NCI-H2081 (cell line): Measurements from ENCODE around the gene WBP2.
"Not testable (repeated sequence)": the region's sequence is repeated elsewhere in the genome, so short reads cannot be mapped to it uniquely, and the experiment has no call there.

Experiments used
- DNase-seq, 2 experiments: peaks; one replicate each; lab custom pipeline; 2025; lab: John Stamatoyannopoulos, UW

The WBP2 gene

GRCh38 chr17:75868730-75869281, 13.7 kb upstream of the WBP2 start:
- DNase-seq = not testable (repeated sequence)

- DNase-seq = not testable (repeated sequence)
Measured at GRCh38 chr17:75865404-75866188, 10.5 kb upstream of the WBP2 start.

GRCh38 chr17:75864887-75865286, 9.8 kb upstream of the WBP2 start:
- not testable (repeated sequence) for DNase-seq

GRCh38 chr17:75864448-75864871, 9.3 kb upstream of the WBP2 start:
- peak in 1 of 2 experiments; percentile 9 for DNase-seq

GRCh38 chr17:75861927-75862317, 6.8 kb upstream of the WBP2 start:
- no peak for DNase-seq

GRCh38 chr17:75859358-75859757, 4.2 kb upstream of the WBP2 start:
- DNase-seq = not testable (repeated sequence)

GRCh38 chr17:75856062-75856756, 1.1 kb upstream of the WBP2 start:
- DNase-seq = peak in 1 of 2 experiments; percentile 71

GRCh38 chr17:75854881-75855309, 240 bp downstream of the WBP2 start:
- DNase-seq = no peak

- no peak for DNase-seq
Measured at GRCh38 chr17:75854101-75854748, 910 bp downstream of the WBP2 start.

- no peak for DNase-seq
Measured at GRCh38 chr17:75853433-75853832, 1.7 kb downstream of the WBP2 start.

- not testable (repeated sequence) for DNase-seq
Measured at GRCh38 chr17:75851693-75851991, 3.5 kb downstream of the WBP2 start.

- no peak for DNase-seq
Measured at GRCh38 chr17:75850928-75851692, 4.0 kb downstream of the WBP2 start.

- DNase-seq = no peak
Measured at GRCh38 chr17:75849724-75850123, 5.4 kb downstream of the WBP2 start.

- no peak for DNase-seq
Measured at GRCh38 chr17:75849279-75849646, 5.9 kb downstream of the WBP2 start.

- DNase-seq = peak; percentile 50 to 61
Measured at GRCh38 chr17:75848523-75849278, 6.4 kb downstream of the WBP2 start.

- DNase-seq = no peak
Measured at GRCh38 chr17:75847614-75848522, 7.3 kb downstream of the WBP2 start.

- DNase-seq = peak; percentile 38 to 51
Measured at GRCh38 chr17:75846692-75847613, 8.2 kb downstream of the WBP2 start.

GRCh38 chr17:75845933-75846691, 9.0 kb downstream of the WBP2 start:
- DNase-seq = no peak
